ENCODE data around the gene WWTR1. TPM values are rescaled to one million over a fixed set of nuclear protein-coding genes. Genes with fewer than 3 reads are reported as not detected.

WWTR1 gene
- total and polyA plus RNA-seq, 2 experiments from 2014 or later: 25.1 to 26.2 TPM

DNA sequence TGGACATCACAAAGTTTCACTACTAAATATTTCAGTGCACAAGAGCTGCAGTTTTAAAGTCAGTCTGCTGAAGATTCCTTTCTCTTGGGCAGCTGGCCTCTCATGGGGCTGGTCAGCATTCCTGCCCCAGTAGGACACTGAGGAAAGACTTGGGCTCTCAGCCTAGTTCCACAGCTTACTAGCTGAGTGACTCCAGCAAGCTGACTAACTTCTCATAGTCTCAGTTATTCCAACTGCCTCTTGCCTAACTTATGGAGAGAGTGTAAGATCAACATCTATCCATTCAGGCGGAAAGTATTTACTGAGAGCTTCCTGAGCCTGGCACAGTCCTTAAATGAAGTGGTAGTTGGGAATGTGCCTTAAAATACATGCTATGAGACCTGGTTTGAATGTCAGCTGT lies 156.3 kb downstream of the WWTR1 start:
- no peaks in the 10 kb centered on the region for H3K36me3 ChIP-seq (ENCODE audit: insufficient read depth)
- no peaks in the 10 kb centered on the region for H3F3A ChIP-seq (replicated peaks; ENCODE audit: low read depth)
- no peaks in the 10 kb centered on the region for H4K20me1 ChIP-seq (replicated peaks; ENCODE audit: insufficient read depth)
- no peaks in the 10 kb centered on the region for H3K27me3 ChIP-seq (ENCODE audit: insufficient read depth)
- no peaks in the 10 kb centered on the region; the same call in 1 of the 2 replicates for H3K9me2 ChIP-seq (ENCODE audit: insufficient read depth)
- ATAC-seq (peak; percentile 37; the same call in 2 of the 3 replicates), DNase-seq (ENCODE audit: low spot score) (no peak)
- H3K4me1 ChIP-seq (ENCODE audit: insufficient read depth): no peaks in the 10 kb centered on the region
- Mint-ChIP-seq H3K4me1 (peaks cover 3% of the 10 kb centered on the region; the same call in 2 of the 3 replicates), H3K4me3 (no peak overlapping the region), H3K27ac (peak overlapping the region; percentile 22; the same call in 1 of the 2 replicates), H3K36me3 (ENCODE audit: low read depth) (no peaks in the 10 kb centered on the region), H3K27me3 (ENCODE audit: insufficient read depth, low read depth, poor library complexity) (no peaks in the 10 kb centered on the region), H3K9me3 (no peaks in the 10 kb centered on the region)
- no peak overlapping the region for H3K27ac ChIP-seq (ENCODE audit: low read depth)
- TF ChIP-seq, protein P1, sequence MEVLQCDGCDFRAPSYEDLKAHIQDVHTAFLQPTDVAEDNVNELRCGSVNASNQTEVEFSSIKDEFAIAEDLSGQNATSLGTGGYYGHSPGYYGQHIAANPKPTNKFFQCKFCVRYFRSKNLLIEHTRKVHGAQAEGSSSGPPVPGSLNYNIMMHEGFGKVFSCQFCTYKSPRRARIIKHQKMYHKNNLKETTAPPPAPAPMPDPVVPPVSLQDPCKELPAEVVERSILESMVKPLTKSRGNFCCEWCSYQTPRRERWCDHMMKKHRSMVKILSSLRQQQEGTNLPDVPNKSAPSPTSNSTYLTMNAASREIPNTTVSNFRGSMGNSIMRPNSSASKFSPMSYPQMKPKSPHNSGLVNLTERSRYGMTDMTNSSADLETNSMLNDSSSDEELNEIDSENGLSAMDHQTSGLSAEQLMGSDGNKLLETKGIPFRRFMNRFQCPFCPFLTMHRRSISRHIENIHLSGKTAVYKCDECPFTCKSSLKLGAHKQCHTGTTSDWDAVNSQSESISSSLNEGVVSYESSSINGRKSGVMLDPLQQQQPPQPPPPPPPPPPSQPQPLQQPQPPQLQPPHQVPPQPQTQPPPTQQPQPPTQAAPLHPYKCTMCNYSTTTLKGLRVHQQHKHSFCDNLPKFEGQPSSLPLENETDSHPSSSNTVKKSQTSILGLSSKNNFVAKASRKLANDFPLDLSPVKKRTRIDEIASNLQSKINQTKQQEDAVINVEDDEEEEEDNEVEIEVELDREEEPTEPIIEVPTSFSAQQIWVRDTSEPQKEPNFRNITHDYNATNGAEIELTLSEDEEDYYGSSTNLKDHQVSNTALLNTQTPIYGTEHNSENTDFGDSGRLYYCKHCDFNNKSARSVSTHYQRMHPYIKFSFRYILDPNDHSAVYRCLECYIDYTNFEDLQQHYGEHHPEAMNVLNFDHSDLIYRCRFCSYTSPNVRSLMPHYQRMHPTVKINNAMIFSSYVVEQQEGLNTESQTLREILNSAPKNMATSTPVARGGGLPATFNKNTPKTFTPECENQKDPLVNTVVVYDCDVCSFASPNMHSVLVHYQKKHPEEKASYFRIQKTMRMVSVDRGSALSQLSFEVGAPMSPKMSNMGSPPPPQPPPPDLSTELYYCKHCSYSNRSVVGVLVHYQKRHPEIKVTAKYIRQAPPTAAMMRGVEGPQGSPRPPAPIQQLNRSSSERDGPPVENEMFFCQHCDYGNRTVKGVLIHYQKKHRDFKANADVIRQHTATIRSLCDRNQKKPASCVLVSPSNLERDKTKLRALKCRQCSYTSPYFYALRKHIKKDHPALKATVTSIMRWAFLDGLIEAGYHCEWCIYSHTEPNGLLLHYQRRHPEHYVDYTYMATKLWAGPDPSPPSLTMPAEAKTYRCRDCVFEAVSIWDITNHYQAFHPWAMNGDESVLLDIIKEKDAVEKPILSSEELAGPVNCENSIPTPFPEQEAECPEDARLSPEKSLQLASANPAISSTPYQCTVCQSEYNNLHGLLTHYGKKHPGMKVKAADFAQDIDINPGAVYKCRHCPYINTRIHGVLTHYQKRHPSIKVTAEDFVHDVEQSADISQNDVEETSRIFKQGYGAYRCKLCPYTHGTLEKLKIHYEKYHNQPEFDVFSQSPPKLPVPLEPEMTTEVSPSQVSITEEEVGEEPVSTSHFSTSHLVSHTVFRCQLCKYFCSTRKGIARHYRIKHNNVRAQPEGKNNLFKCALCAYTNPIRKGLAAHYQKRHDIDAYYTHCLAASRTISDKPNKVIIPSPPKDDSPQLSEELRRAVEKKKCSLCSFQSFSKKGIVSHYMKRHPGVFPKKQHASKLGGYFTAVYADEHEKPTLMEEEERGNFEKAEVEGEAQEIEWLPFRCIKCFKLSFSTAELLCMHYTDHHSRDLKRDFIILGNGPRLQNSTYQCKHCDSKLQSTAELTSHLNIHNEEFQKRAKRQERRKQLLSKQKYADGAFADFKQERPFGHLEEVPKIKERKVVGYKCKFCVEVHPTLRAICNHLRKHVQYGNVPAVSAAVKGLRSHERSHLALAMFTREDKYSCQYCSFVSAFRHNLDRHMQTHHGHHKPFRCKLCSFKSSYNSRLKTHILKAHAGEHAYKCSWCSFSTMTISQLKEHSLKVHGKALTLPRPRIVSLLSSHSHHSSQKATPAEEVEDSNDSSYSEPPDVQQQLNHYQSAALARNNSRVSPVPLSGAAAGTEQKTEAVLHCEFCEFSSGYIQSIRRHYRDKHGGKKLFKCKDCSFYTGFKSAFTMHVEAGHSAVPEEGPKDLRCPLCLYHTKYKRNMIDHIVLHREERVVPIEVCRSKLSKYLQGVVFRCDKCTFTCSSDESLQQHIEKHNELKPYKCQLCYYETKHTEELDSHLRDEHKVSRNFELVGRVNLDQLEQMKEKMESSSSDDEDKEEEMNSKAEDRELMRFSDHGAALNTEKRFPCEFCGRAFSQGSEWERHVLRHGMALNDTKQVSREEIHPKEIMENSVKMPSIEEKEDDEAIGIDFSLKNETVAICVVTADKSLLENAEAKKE (CRISPR knock-in tag; IDR thresholded peaks at IDR 0.05): 0 out of 2 replicates have a peak, but pooled peaks have one; percentile 11
- TF ChIP-seq EZH2phosphoT487 (IDR thresholded peaks at IDR 0.05; ENCODE audit: unreplicated experiment): no peak
- no peak overlapping the region for H2AFZ ChIP-seq
- H3K4me3 ChIP-seq: no peak overlapping the region
- no peak overlapping the region for H3K4me2 ChIP-seq
- no peaks in the 10 kb centered on the region for H3K79me2 ChIP-seq (replicated peaks; ENCODE audit: insufficient read depth)

- Mint-ChIP-seq H3K9me3 (no peaks in the 10 kb centered on the region), H3K4me3 (no peak overlapping the region), H3K36me3 (ENCODE audit: low read depth) (no peaks in the 10 kb centered on the region), H3K4me1 (peaks cover 11% of the 10 kb centered on the region), H3K27ac (no peak overlapping the region), H3K27me3 (ENCODE audit: insufficient read depth, low read depth, poor library complexity) (no peaks in the 10 kb centered on the region)
- Histone ChIP-seq H3F3A (replicated peaks; ENCODE audit: low read depth) (no peaks in the 10 kb centered on the region), H4K20me1 (replicated peaks; ENCODE audit: insufficient read depth) (no peaks in the 10 kb centered on the region), H3K36me3 (ENCODE audit: insufficient read depth) (no peaks in the 10 kb centered on the region), H3K9me2 (ENCODE audit: insufficient read depth) (peaks cover 6% of the 10 kb centered on the region; the same call in 1 of the 2 replicates), H3K4me3 (no peak overlapping the region), H3K4me1 (ENCODE audit: insufficient read depth) (no peaks in the 10 kb centered on the region), H3K79me2 (replicated peaks; ENCODE audit: insufficient read depth) (no peaks in the 10 kb centered on the region), H2AFZ (no peak overlapping the region), H3K4me2 (no peak overlapping the region), H3K27ac (ENCODE audit: low read depth) (no peak overlapping the region), H3K27me3 (ENCODE audit: insufficient read depth) (no peaks in the 10 kb centered on the region)
- ATAC-seq: no peak
- DNase-seq (ENCODE audit: low spot score): no peak
- TF ChIP-seq EZH2 (IDR thresholded peaks at IDR 0.05; ENCODE audit: low read depth, unreplicated experiment): no peak
- TF ChIP-seq EZH2phosphoT487 (IDR thresholded peaks at IDR 0.05; ENCODE audit: unreplicated experiment): no peak
- TF ChIP-seq, protein P1 (CRISPR knock-in tag; IDR thresholded peaks at IDR 0.05): no peak
- TF ChIP-seq ZNF331 (CRISPR knock-in tag; IDR thresholded peaks at IDR 0.05; ENCODE audit: low read depth): no peak
These were observed 159.7 kb downstream of the WWTR1 start for GRCh38 chr3:149497966-149498670.

Data from GM23338 (cell line).